A375 (cell line): Measurements from ENCODE around the gene GFI1B. TPM values are rescaled to one million over a fixed set of nuclear protein-coding genes. Genes with fewer than 3 reads are reported as not detected.

Experiments used
- small RNA-seq: library from RNA; depleted of rRNA; stranded (forward); fragments of <200 nt; gene quantifications from one replicate; pipeline ENCODE3, GENCODE V24; 2014
- total RNA-seq: library from RNA; depleted of rRNA; stranded (reverse); fragments of >200 nt; shearing (Covaris generic); gene quantifications from 2 replicates; pipeline ENCODE4 v1.2.3, GENCODE V29; 2014; rRNA removed

Gene GFI1B
- total RNA-seq, result not detected in 2 replicates

GRCh38 chr9:132978451-132979131 is at the start of gene GFI1B:
Gene GFI1B (plus strand): TSS chr9:132978694. CDS start chr9:132986679, 7,985 bp downstream.

GRCh38 chr9:132944294-132945185 is 34.0 kb upstream of the GFI1B start, which contains the start of gene TSC1:
Gene TSC1 (minus strand): TSS chr9:132944616. CDS start chr9:132928872, 15,744 bp downstream.

GRCh38 chr9:133030317-133031129 is 52.0 kb downstream of the GFI1B start, which contains the start of gene GTF3C5:
Gene GTF3C5 (plus strand): TSS chr9:133030997. CDS start chr9:133031012, 15 bp downstream.

Small RNA genes lying within 50 kb of the gene (small RNA-seq; reads per million reads assigned to genes)
- gene AL593851.1 (not detected), gene MIR548AW (not detected), gene RNU7-21P (not detected)

Other genes starting within 250 kb of the GFI1B start
- gene AK8, start 100.4 kb upstream of the GFI1B start, total RNA-seq, result 0.05 and 0.68 TPM in 2 replicates
- gene SPACA9, start 99.8 kb upstream of the GFI1B start, total RNA-seq, result 4.0 and 5.8 TPM in 2 replicates
- gene TSC1, start 34.1 kb upstream of the GFI1B start, total RNA-seq, result 16.3 and 17.7 TPM in 2 replicates
- 94.9 and 101 TPM in 2 replicates for gene GTF3C5, start 52.3 kb downstream of the GFI1B start, total RNA-seq
- 0.19 TPM in 1 of 2 replicates, not detected in the other for gene CEL, start 83.3 kb downstream of the GFI1B start, total RNA-seq
- gene RALGDS, start 142.5 kb downstream of the GFI1B start, total RNA-seq, result 32.5 and 40.5 TPM in 2 replicates
- 17.6 and 22.6 TPM in 2 replicates for gene GBGT1, start 185.2 kb downstream of the GFI1B start, total RNA-seq
- gene OBP2B, start 230.6 kb downstream of the GFI1B start, total RNA-seq, result not detected in 2 replicates